H9 (cell line): ENCODE measurements around the gene JMJD1C. TPM values are rescaled to one million over a fixed set of nuclear protein-coding genes. Genes with fewer than 3 reads are reported as not detected.

Source experiments
- DNase-seq: peaks from one replicate; pipeline ENCODE4 v3.0.0-alpha.2; 2017
- H2AFZ ChIP-seq: one replicate; pipeline ENCODE4 v1.6.1; 2013; ENCODE audit warnings: mild to moderate bottlenecking, low read length, control low read depth, moderate library complexity
- H2AK5ac ChIP-seq: 2 replicates; pipeline ENCODE4 v1.6.1; 2013; ENCODE audit warnings: low read length, control low read depth, mixed read lengths; ENCODE audit not compliant: insufficient read length
- H2BK120ac ChIP-seq: one replicate; pipeline ENCODE4 v1.6.1; 2013; ENCODE audit warnings: low read depth, mild to moderate bottlenecking, low read length, control low read depth, inconsistent platforms; ENCODE audit not compliant: poor library complexity, severe bottlenecking
- H2BK12ac ChIP-seq: 2 replicates; pipeline ENCODE4 v1.6.1; 2013; ENCODE audit warnings: low read length, control low read depth, mixed read lengths, low read depth; ENCODE audit not compliant: insufficient read length
- H2BK15ac ChIP-seq: 2 replicates; pipeline ENCODE4 v1.6.1; 2013; ENCODE audit warnings: low read depth, low read length, control low read depth
- H2BK20ac ChIP-seq: one replicate; pipeline ENCODE4 v1.6.1; 2013; ENCODE audit warnings: low read depth, mild to moderate bottlenecking, low read length, control low read depth, inconsistent platforms; ENCODE audit not compliant: poor library complexity, severe bottlenecking
- H2BK5ac ChIP-seq: 2 replicates; pipeline ENCODE4 v1.6.1; 2013; ENCODE audit warnings: low read length, control low read depth, mixed read lengths; ENCODE audit not compliant: insufficient read length
- H3K14ac ChIP-seq: 2 replicates; pipeline ENCODE4 v1.6.1; 2013; ENCODE audit warnings: low read length, control low read depth; ENCODE audit not compliant: insufficient read depth
- H3K18ac ChIP-seq: 2 replicates; pipeline ENCODE4 v1.6.1; 2013; ENCODE audit warnings: low read depth, mild to moderate bottlenecking, mixed read lengths, low read length, control low read depth; ENCODE audit not compliant: insufficient read length
- H3K23ac ChIP-seq: 2 replicates; pipeline ENCODE4 v1.6.1; 2013; ENCODE audit warnings: low read length, control low read depth, mixed read lengths, low read depth; ENCODE audit not compliant: insufficient read length
- H3K23me2 ChIP-seq: 2 replicates; pipeline ENCODE4 v1.6.1; 2013; ENCODE audit warnings: low read depth, mild to moderate bottlenecking, mixed read lengths, low read length, control low read depth; ENCODE audit not compliant: insufficient read length, poor library complexity, severe bottlenecking
- H3K27ac ChIP-seq: 2 replicates; pipeline ENCODE4 v1.5.1; 2013; ENCODE audit warnings: low read length, control low read depth, mixed read lengths, low read depth; ENCODE audit not compliant: insufficient read length
- H3K27me3 ChIP-seq: 2 replicates; pipeline ENCODE4 v1.6.1; 2013; ENCODE audit warnings: low read length, control low read depth, inconsistent platforms; ENCODE audit not compliant: insufficient read depth
- H3K4ac ChIP-seq: 2 replicates; pipeline ENCODE4 v1.6.1; 2013; ENCODE audit warnings: low read depth, mild to moderate bottlenecking, control low read depth, inconsistent platforms, low read length, moderate library complexity
- H3K4me1 ChIP-seq: 2 replicates; pipeline ENCODE4 v1.6.1; 2013; ENCODE audit warnings: low read length, control low read depth, inconsistent platforms; ENCODE audit not compliant: insufficient read depth
- H3K4me2 ChIP-seq: 2 replicates; pipeline ENCODE4 v1.6.1; 2013; ENCODE audit warnings: low read length, control low read depth, mixed read lengths; ENCODE audit not compliant: insufficient read length, insufficient read depth
- H3K56ac ChIP-seq: 2 replicates; pipeline ENCODE4 v1.6.1; 2013; ENCODE audit warnings: low read depth, mild to moderate bottlenecking, mixed read lengths, low read length, control low read depth; ENCODE audit not compliant: insufficient read length
- H3K79me1 ChIP-seq: 2 replicates; pipeline ENCODE4 v1.6.1; 2013; ENCODE audit warnings: low read depth, mild to moderate bottlenecking, moderate library complexity, low read length, control low read depth, inconsistent platforms; ENCODE audit not compliant: insufficient read depth, poor library complexity, severe bottlenecking
- H3K79me2 ChIP-seq: 2 replicates; pipeline ENCODE4 v1.6.1; 2013; ENCODE audit warnings: low read length, control low read depth, inconsistent platforms; ENCODE audit not compliant: insufficient read depth
- H3K9ac ChIP-seq: 2 replicates; pipeline ENCODE4 v1.6.1; 2013; ENCODE audit warnings: low read length, control low read depth, mixed read lengths; ENCODE audit not compliant: insufficient read length; ENCODE audit errors: extremely low read depth
- H3K9me3 ChIP-seq: one replicate; pipeline ENCODE4 v1.6.1; 2013; ENCODE audit warnings: low read depth, low read length, inconsistent platforms; ENCODE audit not compliant: control insufficient read depth
- H3T11ph ChIP-seq: one replicate; pipeline ENCODE4 v1.6.1; 2013; ENCODE audit warnings: mild to moderate bottlenecking, low read length, control low read depth, inconsistent platforms
- H4K20me1 ChIP-seq: one replicate; pipeline ENCODE4 v1.6.1; 2013; ENCODE audit not compliant: control insufficient read depth, insufficient read length, insufficient read depth
- H4K5ac ChIP-seq: 2 replicates; pipeline ENCODE4 v1.6.1; 2013; ENCODE audit warnings: low read depth, mild to moderate bottlenecking, mixed read lengths, low read length, control low read depth; ENCODE audit not compliant: insufficient read length
- H4K8ac ChIP-seq: replicated peaks from 2 replicates; pipeline ENCODE4 v1.6.1; 2013; ENCODE audit warnings: low read length, control low read depth, mixed read lengths, low read depth; ENCODE audit not compliant: insufficient read length
- H4K91ac ChIP-seq: 2 replicates; pipeline ENCODE4 v1.6.1; 2013; ENCODE audit warnings: low read depth, mild to moderate bottlenecking, moderate library complexity, mixed read lengths, low read length, control low read depth; ENCODE audit not compliant: insufficient read length
- H3K27ac Mint-ChIP-seq, 3 experiments: 2 replicates in 2 of 3; 3 replicates in 1 of 3; pipeline ENCODE4 v1.8.0; 2020 to 2021; ENCODE audit warnings: mixed read lengths in 3 of 3, mild to moderate bottlenecking in 1 of 3, moderate library complexity in 1 of 3
- H3K27me3 Mint-ChIP-seq: 2 replicates; pipeline ENCODE4 v1.8.0; 2021; ENCODE audit warnings: low read depth, mild to moderate bottlenecking, moderate library complexity, mixed read lengths
- H3K36me3 Mint-ChIP-seq, 3 experiments: 2 replicates in 2 of 3; 3 replicates in 1 of 3; pipeline ENCODE4 v1.8.0; 2020 to 2021; ENCODE audit warnings: low read depth in 3 of 3, mixed read lengths in 3 of 3; ENCODE audit not compliant: insufficient read depth in 1 of 3
- H3K4me1 Mint-ChIP-seq, 2 experiments: 2 replicates each; pipeline ENCODE4 v1.8.0; 2020; ENCODE audit warnings: mixed read lengths in 2 of 2
- H3K4me3 Mint-ChIP-seq, 2 experiments: 2 replicates in 1 of 2; 3 replicates in 1 of 2; pipeline ENCODE4 v1.8.0; 2020 to 2021; ENCODE audit warnings: mild to moderate bottlenecking in 2 of 2, mixed read lengths in 2 of 2, moderate library complexity in 1 of 2
- H3K9me3 Mint-ChIP-seq, 2 experiments: 2 replicates in 1 of 2; 3 replicates in 1 of 2; pipeline ENCODE4 v1.8.0; 2020; ENCODE audit warnings: mild to moderate bottlenecking in 2 of 2, mixed read lengths in 2 of 2, moderate library complexity in 1 of 2
- CTCF ChIP-seq: fragments of 200-600 bp; sonication (generic); conservative IDR thresholded peaks from 3 replicates; pipeline ENCODE4 v1.8.0; 2021; ENCODE audit warnings: antibody characterized with exemption, mild to moderate bottlenecking
- WGBS: extraction: QIAGEN DNeasy Blood & Tissue Kit; methylation state at CpG from one replicate; pipeline ENCODE4 v1.1.7; 2013; ENCODE audit warnings: missing lambda C conversion rate, low lambda C conversion rate, mixed read lengths; ENCODE audit not compliant: insufficient read length; ENCODE audit errors: extremely low coverage; 5-methylcytosine and 5-hydroxymethylcytosine counted together
- total RNA-seq: library from RNA; stranded (reverse); gene quantifications from 2 replicates; pipeline ENCODE4 v1.2.1, GENCODE V29; 2021

Gene JMJD1C
- total RNA-seq, 1 experiment from 2014 or later = 200 TPM

GRCh38 chr10:63209705-63210104 is 256.1 kb downstream of the JMJD1C start:
- no peak overlapping the region for H3K18ac ChIP-seq
- H3K9ac ChIP-seq = no peak overlapping the region
- H3K79me2 ChIP-seq = peaks cover 27% of the 10 kb centered on the region; the same call in 1 of the 2 replicates
- H4K20me1 ChIP-seq = no peaks in the 10 kb centered on the region
- no peak for TF ChIP-seq CTCF
- no peak overlapping the region for H2BK12ac ChIP-seq
- H2AK5ac ChIP-seq = no peak overlapping the region
- no peak overlapping the region for H3K27ac ChIP-seq
- H2AFZ ChIP-seq = no peak overlapping the region
- no peak overlapping the region for H2BK15ac ChIP-seq
- no peaks in the 10 kb centered on the region for H3K23me2 ChIP-seq
- H3K79me1 ChIP-seq = peaks cover 4% of the 10 kb centered on the region
- no peak overlapping the region for H3K23ac ChIP-seq
- Mint-ChIP-seq H3K27ac (no peak overlapping the region), H3K4me1 (peaks cover 55 to 57% of the 10 kb centered on the region in 2 experiments), H3K27me3 (no peaks in the 10 kb centered on the region), H3K9me3 (no peaks in the 10 kb centered on the region), H3K36me3 (peaks cover 52 to 82% (median 64%) of the 10 kb centered on the region in 3 experiments), H3K4me3 (no peak overlapping the region)
- H4K5ac ChIP-seq = no peak overlapping the region
- no peak overlapping the region for H3K4me2 ChIP-seq
- H4K8ac ChIP-seq = no peak overlapping the region
- H2BK5ac ChIP-seq = no peak overlapping the region
- H3K9me3 ChIP-seq = no peaks in the 10 kb centered on the region
- no peaks in the 10 kb centered on the region for H3K27me3 ChIP-seq
- H3K14ac ChIP-seq = no peak overlapping the region
- H3K4me1 ChIP-seq = peaks cover 8% of the 10 kb centered on the region
- no peak overlapping the region for H3T11ph ChIP-seq
- H3K56ac ChIP-seq = no peak overlapping the region
- no peak overlapping the region for H4K91ac ChIP-seq
- H2BK120ac ChIP-seq = no peak overlapping the region
- WGBS = no CpG with 5 or more reads among the region's 2 CpGs
- no peak overlapping the region for H3K4ac ChIP-seq
- H2BK20ac ChIP-seq = no peak overlapping the region
- no peak for DNase-seq
